ENCODE results near the gene PRRC2B.

PRRC2B gene

GRCh38 chr9:131528886-131529505 lies 135.1 kb downstream of the PRRC2B start:
- H3K4me3 ChIP-seq (ENCODE audit: low read length), result no peak overlapping the region
- no peak for DNase-seq (ENCODE audit: low read depth)
- no peak for TF ChIP-seq CTCF (conservative IDR thresholded peaks at IDR 0.05; ENCODE audit: low read length)

- H3K4me3 ChIP-seq (ENCODE audit: low read length), result peak overlapping the region; percentile 75
- no peak for DNase-seq (ENCODE audit: low read depth)
- no peak for TF ChIP-seq CTCF (conservative IDR thresholded peaks at IDR 0.05; ENCODE audit: low read length)
These were observed 136.0 kb downstream of the PRRC2B start for GRCh38 chr9:131529597-131530545.

- DNase-seq (ENCODE audit: low read depth), result peak; percentile 15
- TF ChIP-seq CTCF (conservative IDR thresholded peaks at IDR 0.05; ENCODE audit: low read length), result peak; percentile 28
- peak overlapping the region; percentile 75 for H3K4me3 ChIP-seq (ENCODE audit: low read length)
These were observed 136.6 kb downstream of the PRRC2B start for GRCh38 chr9:131530546-131530919.

- TF ChIP-seq CTCF (conservative IDR thresholded peaks at IDR 0.05; ENCODE audit: low read length), result no peak
- peak within 1 kb of the TSS; percentile 75 for H3K4me3 ChIP-seq (ENCODE audit: low read length)
- peak; percentile 77 for DNase-seq (ENCODE audit: low read depth)
These were observed 137.3 kb downstream of the PRRC2B start, which contains the start of gene UCK1 for GRCh38 chr9:131530920-131531832. UCK1 (minus strand) TSS chr9:131531263; CDS start chr9:131531174, 89 bp downstream.

- no peak for DNase-seq (ENCODE audit: low read depth)
- no peak overlapping the region for H3K4me3 ChIP-seq (ENCODE audit: low read length)
- no peak for TF ChIP-seq CTCF (conservative IDR thresholded peaks at IDR 0.05; ENCODE audit: low read length)
These were observed 140.9 kb downstream of the PRRC2B start for GRCh38 chr9:131534721-131535237.

- no peak for DNase-seq (ENCODE audit: low read depth)
- no peak overlapping the region for H3K4me3 ChIP-seq (ENCODE audit: low read length)
- no peak for TF ChIP-seq CTCF (conservative IDR thresholded peaks at IDR 0.05; ENCODE audit: low read length)
These were observed 144.1 kb downstream of the PRRC2B start for GRCh38 chr9:131537946-131538345.

Measured in AG10803 (cell line).